ENCODE data around the gene SH3RF3.

Gene SH3RF3

GRCh38 chr2:109317471-109318095, 188.6 kb downstream of the SH3RF3 start:
- TF ChIP-seq FOXP2 (optimal IDR thresholded peaks at IDR 0.05; ENCODE audit: borderline replicate concordance, extremely low read depth, extremely low read length, insufficient read depth) (no peak), REST (IDR thresholded peaks at IDR 0.05; ENCODE audit: insufficient read depth in 1 of 2, low read depth in 2 of 2, low read length in 2 of 2) (no peak)

GRCh38 chr2:109318150-109318948, 189.3 kb downstream of the SH3RF3 start:
- TF ChIP-seq REST (IDR thresholded peaks at IDR 0.05; ENCODE audit: insufficient read depth in 1 of 2, low read depth in 2 of 2, low read length in 2 of 2) (no peak), TAF1 (IDR thresholded peaks at IDR 0.05; ENCODE audit: borderline replicate concordance, insufficient read depth, low read length) (no peak), SIN3A (IDR thresholded peaks at IDR 0.05; ENCODE audit: borderline replicate concordance, insufficient read depth, low read length) (no peak), POLR2AphosphoS5 (IDR thresholded peaks at IDR 0.05; ENCODE audit: low read depth, low read length) (no peak), FOXP2 (optimal IDR thresholded peaks at IDR 0.05; ENCODE audit: borderline replicate concordance, extremely low read depth, extremely low read length, insufficient read depth) (no peak)

- TF ChIP-seq POLR2AphosphoS5 (IDR thresholded peaks at IDR 0.05; ENCODE audit: low read depth, low read length) (no peak), TAF1 (IDR thresholded peaks at IDR 0.05; ENCODE audit: borderline replicate concordance, insufficient read depth, low read length) (no peak), REST (IDR thresholded peaks at IDR 0.05; ENCODE audit: insufficient read depth in 1 of 2, low read depth in 2 of 2, low read length in 2 of 2) (no peak), SIN3A (IDR thresholded peaks at IDR 0.05; ENCODE audit: borderline replicate concordance, insufficient read depth, low read length) (no peak), FOXP2 (optimal IDR thresholded peaks at IDR 0.05; ENCODE audit: borderline replicate concordance, extremely low read depth, extremely low read length, insufficient read depth) (no peak)
Observed at GRCh38 chr2:109318949-109319342, 189.9 kb downstream of the SH3RF3 start.

- TF ChIP-seq REST (IDR thresholded peaks at IDR 0.05; ENCODE audit: insufficient read depth in 1 of 2, low read depth in 2 of 2, low read length in 2 of 2) (no peak), FOXP2 (optimal IDR thresholded peaks at IDR 0.05; ENCODE audit: borderline replicate concordance, extremely low read depth, extremely low read length, insufficient read depth) (no peak), SIN3A (IDR thresholded peaks at IDR 0.05; ENCODE audit: borderline replicate concordance, insufficient read depth, low read length) (no peak), POLR2AphosphoS5 (IDR thresholded peaks at IDR 0.05; ENCODE audit: low read depth, low read length) (no peak), TAF1 (IDR thresholded peaks at IDR 0.05; ENCODE audit: borderline replicate concordance, insufficient read depth, low read length) (no peak)
Observed at GRCh38 chr2:109320195-109320922, 191.4 kb downstream of the SH3RF3 start.
